ENCODE data around the gene HOXD13.

- no peak for TF ChIP-seq CTCF (IDR thresholded peaks at IDR 0.05; ENCODE audit: borderline replicate concordance, extremely low read depth, low read length, poor library complexity, severe bottlenecking)
- TF ChIP-seq EZH2 (IDR thresholded peaks at IDR 0.05; ENCODE audit: borderline replicate concordance, low read depth, low read length, severe bottlenecking), result no peak
These were observed 11.8 kb upstream of the HOXD13 start for GRCh38 chr2:176080540-176081375.

Data from DND-41 (cell line).